ENCODE results near the gene PEX6.
A peak's percentile ranks its signal among the peaks of the same experiment; 100 is the strongest.
"Not testable (repeated sequence)": the region's sequence is repeated elsewhere in the genome, so short reads cannot be mapped to it uniquely, and the experiment has no call there.

PEX6 gene

DNA sequence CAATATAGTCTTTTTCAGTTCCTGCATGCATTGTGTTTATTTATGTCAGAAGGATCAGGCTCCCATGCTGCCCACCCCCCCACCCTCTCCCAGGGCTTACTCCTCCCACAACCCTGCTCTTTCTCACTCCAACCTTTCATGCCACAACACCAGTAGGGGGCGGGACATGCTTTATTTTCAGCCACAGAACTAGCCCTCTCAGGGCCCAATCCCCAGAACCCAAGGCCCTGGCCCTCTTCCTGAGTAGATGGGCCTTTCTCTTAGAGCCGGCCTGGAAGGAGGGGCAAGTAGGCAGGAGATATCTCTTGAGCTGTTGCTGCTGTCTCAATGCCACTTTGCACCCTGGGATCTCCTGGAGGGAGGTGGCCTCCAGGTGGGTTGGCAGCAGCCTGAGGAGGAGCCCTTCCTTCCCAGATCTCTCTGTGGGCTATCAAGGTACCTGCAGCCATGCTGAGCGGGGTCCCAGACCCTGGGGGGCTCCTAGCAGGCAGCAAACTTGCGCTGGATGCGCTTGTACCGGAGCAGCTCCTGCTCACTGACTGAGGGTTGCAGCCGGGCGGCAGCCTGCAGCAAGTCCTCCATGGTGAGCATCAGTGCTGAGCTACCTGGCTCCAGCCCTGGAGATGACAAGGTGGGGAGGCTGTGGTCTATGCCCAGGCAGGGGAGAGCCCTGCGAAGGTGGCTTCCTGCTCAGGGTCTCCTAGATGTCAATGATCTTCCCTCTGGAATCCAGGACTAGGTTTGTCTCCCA, 15.0 kb downstream of the PEX6 start:
- peak in 1 of 2 experiments; percentile 32 for DNase-seq

- no peak for DNase-seq
These were observed 15.7 kb downstream of the PEX6 start for GRCh38 chr6:42963179-42963854.

- DNase-seq = no peak
These were observed 16.3 kb downstream of the PEX6 start for GRCh38 chr6:42962502-42963178.

DNA sequence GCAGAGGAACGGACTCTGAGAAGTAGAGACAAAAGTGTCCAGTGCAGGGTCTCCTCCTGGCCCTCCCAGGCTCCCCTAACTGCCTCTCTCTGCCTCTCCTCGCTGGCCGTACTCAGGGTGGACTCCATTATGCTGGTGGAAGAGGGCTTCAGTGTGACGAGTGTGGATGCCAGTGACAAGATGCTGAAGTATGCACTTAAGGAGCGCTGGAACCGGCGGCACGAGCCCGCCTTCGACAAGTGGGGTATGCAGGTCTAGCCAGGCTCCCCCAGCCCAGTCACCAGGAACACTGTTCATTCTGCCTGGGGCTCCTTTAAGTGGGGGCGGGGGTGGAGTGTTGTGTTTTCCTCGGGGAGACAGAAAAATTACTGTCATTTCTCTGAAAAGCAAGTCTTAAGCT, 16.9 kb downstream of the PEX6 start:
- DNase-seq = no peak

DNA sequence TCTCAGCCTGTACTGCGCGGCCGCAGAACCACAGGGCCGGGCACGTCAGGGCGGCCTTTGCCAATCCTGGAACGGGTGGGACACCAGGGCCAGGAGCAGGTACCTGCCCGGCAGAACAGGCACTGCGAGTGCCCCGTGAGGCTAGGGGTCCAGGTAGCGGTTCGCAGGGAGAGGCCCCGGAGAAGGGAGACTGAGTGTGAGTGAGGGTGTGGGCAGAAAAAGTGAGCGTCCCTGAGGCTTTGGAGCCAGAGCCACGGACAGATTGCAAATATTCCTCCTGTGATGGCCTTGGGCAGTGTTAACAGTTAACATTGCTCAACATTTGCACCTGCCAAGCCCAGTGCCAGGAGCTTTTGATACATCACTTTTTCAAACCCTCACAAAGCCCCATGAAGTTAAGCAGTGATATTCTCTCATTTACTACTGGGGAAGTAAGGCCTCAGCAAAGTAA, 17.9 kb downstream of the PEX6 start:
- DNase-seq = no peak

DNA sequence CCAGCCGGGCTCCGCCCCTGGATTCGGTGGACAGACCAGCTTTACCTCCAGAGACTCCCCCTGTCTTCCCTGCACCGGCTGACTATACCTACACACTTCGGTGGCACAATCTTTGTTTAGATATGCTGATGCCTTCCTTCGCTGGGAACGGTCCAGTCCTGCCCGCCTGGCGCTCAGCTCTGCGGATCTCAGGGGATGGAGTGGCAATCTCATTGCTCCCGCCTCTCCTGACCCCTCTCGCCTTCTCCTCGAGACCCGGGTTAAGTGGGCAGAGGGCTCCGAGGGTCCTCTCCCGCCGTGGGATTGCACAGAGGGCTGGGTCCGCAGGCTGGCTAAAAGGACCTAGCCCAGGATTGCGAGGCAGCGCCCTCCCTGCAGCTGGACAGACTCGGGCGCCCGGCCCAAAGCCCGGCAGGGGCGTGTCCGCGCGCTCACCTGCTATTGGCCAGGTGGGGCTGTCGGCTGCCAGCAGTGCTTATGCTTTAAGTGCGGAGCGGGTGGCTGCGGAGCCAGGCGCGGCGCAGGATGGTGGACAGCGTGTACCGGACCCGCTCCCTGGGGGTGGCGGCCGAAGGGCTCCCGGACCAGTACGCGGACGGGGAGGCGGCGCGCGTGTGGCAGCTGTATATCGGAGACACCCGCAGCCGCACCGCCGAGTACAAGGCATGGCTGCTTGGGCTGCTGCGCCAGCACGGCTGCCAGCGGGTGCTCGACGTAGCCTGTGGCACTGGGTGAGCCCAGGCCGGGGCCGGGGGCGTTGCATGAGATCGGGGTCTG, 18.6 kb downstream of the PEX6 start, which contains the start of gene GNMT:
GNMT (plus strand) TSS at position 512 of the 777 bp plus-strand sequence; CDS start at position 526, 14 bp downstream.
- peak; percentile 57 to 75 for DNase-seq

DNA sequence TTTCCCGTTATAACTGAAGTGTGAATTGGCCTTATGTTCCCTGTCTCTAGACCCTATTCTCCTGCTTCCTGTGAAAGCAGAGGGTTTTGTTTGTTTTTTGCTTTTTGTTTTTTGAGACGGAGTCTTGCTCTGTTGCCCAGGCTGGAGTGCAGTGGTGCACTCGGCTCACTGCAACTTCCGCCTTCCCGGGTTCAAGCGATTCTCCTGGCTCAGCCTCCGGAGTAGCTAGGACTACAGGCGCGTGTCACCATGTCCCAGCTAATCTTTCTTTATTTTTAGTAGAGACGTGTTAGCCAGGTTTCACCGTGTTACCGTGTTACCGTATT, 19.1 kb downstream of the PEX6 start:
- DNase-seq = no peak

DNA sequence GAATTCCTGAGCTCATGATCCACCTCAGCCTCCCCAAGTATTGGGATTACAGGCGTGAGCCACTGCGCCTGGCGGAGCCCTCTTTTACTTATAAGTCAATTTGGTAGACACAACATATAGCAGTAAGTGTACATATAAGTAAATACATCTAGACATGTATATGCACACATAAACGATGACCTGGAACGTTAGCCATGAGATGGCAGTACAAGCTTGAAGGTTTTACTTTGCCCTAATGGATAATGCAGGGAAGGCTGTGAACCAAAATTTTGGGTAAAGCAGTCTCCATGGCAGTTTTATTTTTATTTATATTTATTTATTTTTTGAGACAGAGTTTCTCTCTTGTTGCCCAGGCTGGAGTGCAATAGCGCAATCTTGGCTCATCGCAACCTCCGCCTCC, 20.9 kb downstream of the PEX6 start:
- DNase-seq = no peak

- not testable (repeated sequence) for DNase-seq
These were observed 24.6 kb downstream of the PEX6 start for GRCh38 chr6:42954405-42954804.

DNA sequence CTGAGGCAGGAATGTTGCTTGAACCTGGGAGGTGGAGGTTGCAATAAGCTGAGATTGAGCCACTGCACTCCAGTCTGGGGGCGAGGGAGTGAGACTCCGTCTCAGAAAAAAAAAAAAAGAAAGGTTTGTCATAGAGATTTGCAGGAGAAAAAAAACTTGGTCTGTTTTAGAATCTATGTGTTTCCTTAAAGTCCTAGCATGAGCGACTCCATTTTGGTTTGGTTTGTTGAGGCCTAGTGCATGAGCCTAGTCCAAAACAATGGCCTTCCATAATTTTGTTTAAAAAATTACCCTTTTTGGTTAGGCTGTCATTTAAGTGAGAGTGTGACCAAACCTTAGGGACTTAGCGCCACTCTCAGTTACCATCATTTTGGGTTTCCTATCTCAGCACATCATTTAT, 26.6 kb downstream of the PEX6 start:
- DNase-seq = no peak

- no peak for DNase-seq
These were observed 31.0 kb downstream of the PEX6 start for GRCh38 chr6:42947950-42948349.

- DNase-seq = no peak
These were observed 36.5 kb downstream of the PEX6 start for GRCh38 chr6:42942444-42942843.

GRCh38 chr6:42941356-42941755, 37.6 kb downstream of the PEX6 start:
- not testable (repeated sequence) for DNase-seq

DNA sequence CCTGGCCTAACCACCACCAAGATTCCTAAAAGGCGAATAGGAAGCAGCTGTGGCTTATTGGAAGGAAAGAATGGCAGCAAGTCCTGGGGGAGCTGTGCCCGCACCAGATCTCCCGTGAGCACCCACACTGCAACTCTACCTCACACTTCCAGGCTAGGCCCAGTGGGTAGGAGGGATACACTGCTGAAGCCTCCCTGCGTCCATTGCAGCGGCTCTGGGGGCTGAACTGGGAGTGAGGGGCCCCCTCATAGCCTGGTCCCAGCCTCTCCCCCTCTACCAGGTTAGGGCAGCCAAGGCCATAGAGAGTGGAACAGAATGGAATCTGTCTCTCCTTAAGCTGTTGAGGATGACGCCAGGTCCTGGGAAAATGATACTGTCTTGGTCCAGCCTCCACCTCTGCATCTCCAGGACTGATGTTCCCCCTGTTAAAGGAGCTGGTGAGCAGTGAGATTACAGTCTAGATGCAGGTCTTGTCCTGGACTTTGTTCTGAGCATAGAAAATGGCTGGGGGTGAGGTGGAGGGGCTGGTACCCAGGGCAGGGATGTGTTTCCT, 38.4 kb downstream of the PEX6 start:
- DNase-seq = no peak

GRCh38 chr6:42939810-42940167, 39.2 kb downstream of the PEX6 start:
- DNase-seq = no peak

DNA sequence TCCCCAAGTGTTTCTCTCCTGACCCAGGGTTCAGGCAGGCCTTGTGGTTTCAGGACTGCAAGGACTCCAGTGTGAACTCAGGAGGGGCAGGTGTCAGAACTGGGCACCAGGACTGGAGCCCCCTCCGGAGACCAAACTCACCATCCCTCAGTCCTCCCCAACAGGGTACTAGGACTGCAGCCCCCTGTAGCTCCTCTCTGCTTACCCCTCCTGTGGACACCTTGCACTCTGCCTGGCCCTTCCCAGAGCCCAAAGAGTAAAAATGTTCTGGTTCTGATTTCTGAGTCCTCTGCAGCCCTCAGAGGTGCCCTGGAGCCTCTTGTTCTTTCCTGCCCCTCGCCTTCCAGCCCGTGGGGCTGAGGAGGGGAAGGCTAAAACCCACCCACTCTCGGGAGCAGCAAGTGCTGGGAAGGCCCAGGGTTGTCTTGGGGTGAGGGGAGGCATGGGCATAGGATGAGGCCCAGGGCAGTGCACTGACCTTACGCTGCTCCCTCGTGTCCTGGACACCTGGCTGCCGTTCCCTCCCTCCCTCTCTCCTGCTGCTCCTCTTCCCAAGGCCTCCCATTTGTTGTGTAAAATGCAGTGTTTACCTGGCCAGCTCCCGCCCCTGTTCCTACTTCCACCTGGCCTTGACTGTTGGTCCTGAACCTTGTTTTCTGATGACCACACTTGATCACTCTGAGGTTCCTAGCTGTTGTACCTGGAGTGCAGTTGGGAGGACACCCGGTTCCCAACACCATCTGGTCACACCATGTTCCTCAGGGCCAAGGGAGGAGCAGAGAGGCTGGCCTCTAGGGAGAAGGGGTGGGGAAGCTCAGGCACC, 39.8 kb downstream of the PEX6 start:
- DNase-seq = no peak

DNA sequence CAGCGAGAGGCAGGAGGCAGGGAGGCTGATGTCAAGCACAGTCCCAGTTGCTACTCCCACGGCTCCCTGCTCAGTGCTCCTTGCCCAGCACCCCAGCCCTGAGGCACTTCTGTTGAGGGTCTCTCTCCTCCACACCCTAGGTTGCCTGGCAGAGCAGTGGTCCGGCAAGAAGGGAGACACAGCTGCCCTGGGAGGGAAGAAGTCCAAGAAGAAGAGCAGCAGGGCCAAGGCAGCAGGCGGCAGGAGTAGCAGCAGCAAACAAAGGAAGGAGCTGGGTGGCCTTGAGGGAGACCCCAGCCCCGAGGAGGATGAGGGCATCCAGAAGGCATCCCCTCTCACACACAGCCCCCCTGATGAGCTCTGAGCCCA, 40.6 kb downstream of the PEX6 start:
- DNase-seq = no peak

GRCh38 chr6:42937548-42938427, 41.2 kb downstream of the PEX6 start:
- DNase-seq = no peak

- no peak for DNase-seq
These were observed 42.6 kb downstream of the PEX6 start for GRCh38 chr6:42936398-42936797.

GRCh38 chr6:42935322-42935721, 43.7 kb downstream of the PEX6 start:
- DNase-seq = no peak

GRCh38 chr6:42933205-42933604, 45.8 kb downstream of the PEX6 start:
- no peak for DNase-seq

Measured in NCI-H1930 (cell line).